ENCODE results near the gene LIFR. TPM values are rescaled to one million over a fixed set of nuclear protein-coding genes. Genes with fewer than 3 reads are reported as not detected.
"Not testable (repeated sequence)": the region's sequence is repeated elsewhere in the genome, so short reads cannot be mapped to it uniquely, and the experiment has no call there.

Gene LIFR
- total and polyA plus RNA-seq, 2 donors (not counting 3 experiments of a cell fraction or from before 2014, with no cell fraction given) = 4.1 to 36.4 TPM

DNA sequence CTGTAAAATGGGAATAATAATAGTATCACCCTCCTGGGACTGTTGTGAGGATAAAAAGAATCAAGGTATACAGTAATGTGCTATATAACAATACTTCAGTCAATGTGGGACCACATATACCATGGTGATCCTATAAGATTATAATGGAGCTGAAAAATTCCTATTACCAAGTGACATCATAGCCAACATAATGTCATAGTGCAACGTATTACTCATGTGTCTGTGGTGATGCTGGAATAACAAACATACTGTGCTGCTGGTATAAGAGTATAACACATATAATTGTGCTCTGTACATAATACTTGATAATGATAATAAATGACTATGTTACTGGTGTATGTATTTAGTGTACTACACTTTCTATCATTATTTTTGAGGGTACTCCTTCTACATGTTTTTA lies 38.1 kb downstream of the LIFR start:
- intact Hi-C loops (cut with micrococcal nuclease) (no loop called here), dilution Hi-C loops (cut with MboI; ENCODE audit: extremely low pct_ligation_motif_present, low sequenced_read_pairs) (no loop called here)
- H3K27me3 ChIP-seq (ENCODE audit: control insufficient read depth in 2 of 2, insufficient read depth in 2 of 2, low read length in 2 of 2) = no peaks in the 10 kb centered on the region
- H2AFZ ChIP-seq (ENCODE audit: low read depth, low read length) = no peak overlapping the region
- H3K4me2 ChIP-seq (ENCODE audit: insufficient read depth, low read length) = no peak overlapping the region
- FAIRE-seq (no peak), DNase-seq (ENCODE audit: low read depth, low spot score) (no peak)
- H3K4me3 ChIP-seq (replicated peaks in 1 of 3; ENCODE audit: insufficient read depth in 1 of 3, low read depth in 1 of 3, low read length in 3 of 3) = no peak overlapping the region
- H3K9me3 ChIP-seq (replicated peaks; ENCODE audit: control insufficient read depth, insufficient read depth, low read length) = no peaks in the 10 kb centered on the region
- H3K4me1 ChIP-seq (ENCODE audit: control insufficient read depth, extremely low read depth, insufficient read depth, low read length) = no peaks in the 10 kb centered on the region
- no peak overlapping the region for H3K27ac ChIP-seq (ENCODE audit: insufficient read depth, low read depth, low read length)
- POLR2A ChIA-PET = interaction anchor here (0.6 kb wide), 1 partner anchor 55 kb away, joined by 6 read pairs; no protein-coding TSS in a partner anchor
- H3K9me1 ChIP-seq (replicated peaks; ENCODE audit: control insufficient read depth, extremely low read depth, insufficient read depth, low read length) = no peaks in the 10 kb centered on the region
- no TSS peak for BruUV-seq (replicated peaks)
- H3K79me2 ChIP-seq (ENCODE audit: control insufficient read depth, insufficient read depth, low read length) = no peaks in the 10 kb centered on the region
- no peak for TF ChIP-seq MYC (IDR thresholded peaks at IDR 0.05; ENCODE audit: low read depth, low read length)
- TF ChIP-seq, protein P1, sequence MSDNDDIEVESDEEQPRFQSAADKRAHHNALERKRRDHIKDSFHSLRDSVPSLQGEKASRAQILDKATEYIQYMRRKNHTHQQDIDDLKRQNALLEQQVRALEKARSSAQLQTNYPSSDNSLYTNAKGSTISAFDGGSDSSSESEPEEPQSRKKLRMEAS (IDR thresholded peaks at IDR 0.05; ENCODE audit: insufficient read depth, insufficient read length) = no peak
- no peak for TF ChIP-seq JUN (IDR thresholded peaks at IDR 0.05; ENCODE audit: borderline replicate concordance, insufficient read depth, insufficient read length, low read depth)
- H3K36me3 ChIP-seq (ENCODE audit: control insufficient read depth in 2 of 2, extremely low read depth in 1 of 2, insufficient read depth in 2 of 2, low read length in 2 of 2) = peaks cover 0 to 9% of the 10 kb centered on the region in 2 experiments
- CTCF ChIA-PET = interaction anchor here (1.3 to 3.0 kb wide), 6 partner anchors 20 to 291 kb away, joined by 3 to 23 read pairs (median 4); no protein-coding TSS in a partner anchor
- H3K9ac ChIP-seq (replicated peaks; ENCODE audit: extremely low read depth, insufficient read depth, low read length) = no peak overlapping the region
- no peaks in the 10 kb centered on the region for H4K20me1 ChIP-seq (replicated peaks; ENCODE audit: control insufficient read depth, extremely low read depth, insufficient read depth, low read length)

DNA sequence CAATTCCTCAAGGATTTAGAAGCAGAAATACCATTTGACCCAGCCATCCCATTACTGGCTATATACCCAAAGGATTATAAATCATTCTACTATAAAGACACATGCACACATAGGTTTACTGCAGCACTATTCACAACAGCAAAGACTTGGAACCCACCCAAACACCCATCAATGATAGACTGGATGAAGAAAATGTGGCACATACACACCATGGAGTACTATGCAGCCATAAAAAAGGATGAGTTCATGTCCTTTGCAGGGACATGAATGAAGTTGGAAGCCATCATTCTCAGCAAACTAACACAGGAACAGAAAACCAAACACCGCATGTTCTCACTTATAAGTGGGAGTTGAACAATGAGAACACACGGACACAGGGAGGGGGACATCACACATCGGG lies 39.8 kb downstream of the LIFR start:
- POLR2A ChIA-PET; H3K36me3 ChIP-seq (ENCODE audit: control insufficient read depth in 2 of 2, extremely low read depth in 1 of 2, insufficient read depth in 2 of 2, low read length in 2 of 2); BruUV-seq (replicated peaks); intact Hi-C loops (cut with micrococcal nuclease); H3K4me1 ChIP-seq (ENCODE audit: control insufficient read depth, extremely low read depth, insufficient read depth, low read length); H3K27me3 ChIP-seq (ENCODE audit: control insufficient read depth in 2 of 2, insufficient read depth in 2 of 2, low read length in 2 of 2); H3K79me2 ChIP-seq (ENCODE audit: control insufficient read depth, insufficient read depth, low read length); H3K27ac ChIP-seq (ENCODE audit: insufficient read depth, low read depth, low read length); H4K20me1 ChIP-seq (replicated peaks; ENCODE audit: control insufficient read depth, extremely low read depth, insufficient read depth, low read length); FAIRE-seq; dilution Hi-C loops (cut with MboI; ENCODE audit: extremely low pct_ligation_motif_present, low sequenced_read_pairs); H3K9ac ChIP-seq (replicated peaks; ENCODE audit: extremely low read depth, insufficient read depth, low read length); H3K9me3 ChIP-seq (replicated peaks; ENCODE audit: control insufficient read depth, insufficient read depth, low read length); DNase-seq (ENCODE audit: low read depth, low spot score); H2AFZ ChIP-seq (ENCODE audit: low read depth, low read length); H3K4me2 ChIP-seq (ENCODE audit: insufficient read depth, low read length); H3K4me3 ChIP-seq (replicated peaks in 1 of 3; ENCODE audit: insufficient read depth in 1 of 3, low read depth in 1 of 3, low read length in 3 of 3); H3K9me1 ChIP-seq (replicated peaks; ENCODE audit: control insufficient read depth, extremely low read depth, insufficient read depth, low read length): not testable (repeated sequence)
- CTCF ChIA-PET = interaction anchor here (1.2 to 3.0 kb wide), 8 partner anchors 11 to 293 kb away, joined by 3 to 122 read pairs (median 8); no protein-coding TSS in a partner anchor
